Measurements from ENCODE around the gene ZNF780A. TPM values are rescaled to one million over a fixed set of nuclear protein-coding genes. Genes with fewer than 3 reads are reported as not detected.

ZNF780A gene
- polyA plus RNA-seq, 1 donor from 2014 or later, result 7.4 TPM

- H3K27ac ChIP-seq (ENCODE audit: low read length), result no peak overlapping the region
- no peaks in the 10 kb centered on the region for H3K27me3 ChIP-seq (ENCODE audit: insufficient read depth, low read depth, low read length)
- no peaks in the 10 kb centered on the region for H3K79me2 ChIP-seq (replicated peaks; ENCODE audit: insufficient read depth, low read length)
- H3K9ac ChIP-seq (ENCODE audit: low read length), result no peak overlapping the region
- H4K20me1 ChIP-seq (ENCODE audit: insufficient read depth), result no peaks in the 10 kb centered on the region
- H2AFZ ChIP-seq (ENCODE audit: low read depth, low read length), result no peak overlapping the region
- no peak overlapping the region for H3K4me3 ChIP-seq (ENCODE audit: low read length)
- TF ChIP-seq, protein P1, sequence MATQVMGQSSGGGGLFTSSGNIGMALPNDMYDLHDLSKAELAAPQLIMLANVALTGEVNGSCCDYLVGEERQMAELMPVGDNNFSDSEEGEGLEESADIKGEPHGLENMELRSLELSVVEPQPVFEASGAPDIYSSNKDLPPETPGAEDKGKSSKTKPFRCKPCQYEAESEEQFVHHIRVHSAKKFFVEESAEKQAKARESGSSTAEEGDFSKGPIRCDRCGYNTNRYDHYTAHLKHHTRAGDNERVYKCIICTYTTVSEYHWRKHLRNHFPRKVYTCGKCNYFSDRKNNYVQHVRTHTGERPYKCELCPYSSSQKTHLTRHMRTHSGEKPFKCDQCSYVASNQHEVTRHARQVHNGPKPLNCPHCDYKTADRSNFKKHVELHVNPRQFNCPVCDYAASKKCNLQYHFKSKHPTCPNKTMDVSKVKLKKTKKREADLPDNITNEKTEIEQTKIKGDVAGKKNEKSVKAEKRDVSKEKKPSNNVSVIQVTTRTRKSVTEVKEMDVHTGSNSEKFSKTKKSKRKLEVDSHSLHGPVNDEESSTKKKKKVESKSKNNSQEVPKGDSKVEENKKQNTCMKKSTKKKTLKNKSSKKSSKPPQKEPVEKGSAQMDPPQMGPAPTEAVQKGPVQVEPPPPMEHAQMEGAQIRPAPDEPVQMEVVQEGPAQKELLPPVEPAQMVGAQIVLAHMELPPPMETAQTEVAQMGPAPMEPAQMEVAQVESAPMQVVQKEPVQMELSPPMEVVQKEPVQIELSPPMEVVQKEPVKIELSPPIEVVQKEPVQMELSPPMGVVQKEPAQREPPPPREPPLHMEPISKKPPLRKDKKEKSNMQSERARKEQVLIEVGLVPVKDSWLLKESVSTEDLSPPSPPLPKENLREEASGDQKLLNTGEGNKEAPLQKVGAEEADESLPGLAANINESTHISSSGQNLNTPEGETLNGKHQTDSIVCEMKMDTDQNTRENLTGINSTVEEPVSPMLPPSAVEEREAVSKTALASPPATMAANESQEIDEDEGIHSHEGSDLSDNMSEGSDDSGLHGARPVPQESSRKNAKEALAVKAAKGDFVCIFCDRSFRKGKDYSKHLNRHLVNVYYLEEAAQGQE (IDR thresholded peaks at IDR 0.05; ENCODE audit: borderline replicate concordance), result no peak
- no peak for TF ChIP-seq POLR2AphosphoS5 (IDR thresholded peaks at IDR 0.05)
- TF ChIP-seq RAD21 (conservative IDR thresholded peaks at IDR 0.05), result no peak
- no peak for TF ChIP-seq TAF1 (IDR thresholded peaks at IDR 0.05; ENCODE audit: low read depth)
- no peak for TF ChIP-seq EZH2 (IDR thresholded peaks at IDR 0.05; ENCODE audit: borderline replicate concordance, insufficient read depth, low read length, poor library complexity, severe bottlenecking)
- no peak for TF ChIP-seq SMC3 (conservative IDR thresholded peaks at IDR 0.05; ENCODE audit: poor library complexity)
- no peak for TF ChIP-seq EP300 (conservative IDR thresholded peaks at IDR 0.05; ENCODE audit: poor library complexity, severe bottlenecking)
- no peak for TF ChIP-seq CTCF (IDR thresholded peaks at IDR 0.05; ENCODE audit: poor library complexity, severe bottlenecking)
- TF ChIP-seq MXI1 (conservative IDR thresholded peaks at IDR 0.05; ENCODE audit: poor library complexity, severe bottlenecking), result no peak
- H3K36me3 ChIP-seq (ENCODE audit: insufficient read depth, low read length), result no peaks in the 10 kb centered on the region
- H3F3A ChIP-seq (ENCODE audit: insufficient read depth, low read length, poor library complexity, severe bottlenecking), result no peaks in the 10 kb centered on the region
- H3K9me3 ChIP-seq (ENCODE audit: low read length), result no peaks in the 10 kb centered on the region
- H3K9me2 ChIP-seq (ENCODE audit: insufficient read depth, low read length), result no peaks in the 10 kb centered on the region
- H3K4me2 ChIP-seq (ENCODE audit: low read length), result no peak overlapping the region
Measured at GRCh38 chr19:40136818-40137217, 46.1 kb upstream of the ZNF780A start.

- no peaks in the 10 kb centered on the region for H4K20me1 ChIP-seq (ENCODE audit: insufficient read depth)
- H3K9me2 ChIP-seq (ENCODE audit: insufficient read depth, low read length), result no peaks in the 10 kb centered on the region
- no peaks in the 10 kb centered on the region for H3K9me3 ChIP-seq (ENCODE audit: low read length)
- H3F3A ChIP-seq (ENCODE audit: insufficient read depth, low read length, poor library complexity, severe bottlenecking), result no peaks in the 10 kb centered on the region
- no peak overlapping the region for H3K4me2 ChIP-seq (ENCODE audit: low read length)
- TF ChIP-seq EP300 (conservative IDR thresholded peaks at IDR 0.05; ENCODE audit: poor library complexity, severe bottlenecking) (no peak), CTCF (IDR thresholded peaks at IDR 0.05; ENCODE audit: poor library complexity, severe bottlenecking) (no peak), MXI1 (conservative IDR thresholded peaks at IDR 0.05; ENCODE audit: poor library complexity, severe bottlenecking) (no peak), RAD21 (conservative IDR thresholded peaks at IDR 0.05) (no peak), POLR2AphosphoS5 (IDR thresholded peaks at IDR 0.05) (no peak), EZH2 (IDR thresholded peaks at IDR 0.05; ENCODE audit: borderline replicate concordance, insufficient read depth, low read length, poor library complexity, severe bottlenecking) (no peak), SMC3 (conservative IDR thresholded peaks at IDR 0.05; ENCODE audit: poor library complexity) (no peak), TAF1 (IDR thresholded peaks at IDR 0.05; ENCODE audit: low read depth) (no peak)
- TF ChIP-seq, protein P1 (IDR thresholded peaks at IDR 0.05; ENCODE audit: borderline replicate concordance), result no peak
- no peak overlapping the region for H3K9ac ChIP-seq (ENCODE audit: low read length)
- H2AFZ ChIP-seq (ENCODE audit: low read depth, low read length), result no peak overlapping the region
- no peak overlapping the region for H3K27ac ChIP-seq (ENCODE audit: low read length)
- no peaks in the 10 kb centered on the region for H3K36me3 ChIP-seq (ENCODE audit: insufficient read depth, low read length)
- no peak overlapping the region for H3K4me3 ChIP-seq (ENCODE audit: low read length)
- no peaks in the 10 kb centered on the region for H3K79me2 ChIP-seq (replicated peaks; ENCODE audit: insufficient read depth, low read length)
- no peaks in the 10 kb centered on the region for H3K27me3 ChIP-seq (ENCODE audit: insufficient read depth, low read depth, low read length)
Measured at GRCh38 chr19:40134866-40135265, 44.1 kb upstream of the ZNF780A start.

Data from neural cell (in vitro differentiated cells).